GM19240 (cell line): ENCODE data around the gene PLK3.
"Not testable (repeated sequence)": the region's sequence is repeated elsewhere in the genome, so short reads cannot be mapped to it uniquely, and the experiment has no call there.

Experiments used
- DNase-seq: peaks from one replicate; pipeline ENCODE4 v3.0.0; 2011; ENCODE audit warnings: low spot score; ENCODE audit not compliant: insufficient read length

Gene PLK3

GRCh38 chr1:44799770-44800584, at the start of gene PLK3:
Gene PLK3, plus strand, starts transcription at chr1:44800377. Its CDS starts 87 bp downstream, at chr1:44800464.
- DNase-seq, result peak; percentile 98

DNA sequence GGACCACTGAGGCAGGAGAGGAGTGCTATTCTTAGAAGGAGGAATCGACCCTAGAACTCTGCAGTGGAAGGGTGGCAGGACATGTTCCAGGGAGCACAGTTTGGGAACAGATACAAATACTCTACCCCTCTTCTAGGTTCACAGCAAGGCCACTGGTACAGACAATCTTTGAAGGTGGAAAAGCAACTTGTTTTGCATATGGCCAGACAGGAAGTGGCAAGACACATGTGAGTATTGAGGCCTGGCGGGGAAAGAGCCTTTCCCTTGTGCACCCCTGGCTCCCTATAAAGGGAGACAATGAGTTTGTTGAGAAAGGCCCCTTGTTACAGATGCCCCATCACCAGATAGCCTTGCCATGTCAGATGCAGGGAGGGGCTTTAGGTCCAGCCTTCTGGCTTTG, 42.8 kb upstream of the PLK3 start:
- no peak for DNase-seq

GRCh38 chr1:44759077-44759476, 41.1 kb upstream of the PLK3 start:
- DNase-seq, result no peak

DNA sequence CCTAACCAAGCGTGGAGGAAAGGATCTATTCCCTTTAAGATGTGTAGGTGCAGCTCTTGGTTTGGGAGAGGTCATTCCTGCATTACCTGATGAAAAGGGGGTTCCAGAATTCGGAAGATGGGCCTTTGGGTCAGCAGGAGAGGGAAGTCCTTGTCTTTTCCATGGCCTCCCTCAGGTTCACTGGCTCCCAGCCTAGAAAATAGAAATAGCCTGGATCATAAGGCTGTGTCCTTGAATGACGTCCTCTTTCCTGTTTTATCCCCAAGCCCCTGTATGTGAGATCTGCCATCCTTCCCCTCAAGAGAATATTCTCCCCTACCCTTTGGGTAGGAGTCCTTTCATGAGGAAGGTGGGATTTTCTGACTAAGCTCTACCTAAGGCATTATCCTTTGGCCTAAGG, 39.3 kb upstream of the PLK3 start:
- no peak for DNase-seq

DNA sequence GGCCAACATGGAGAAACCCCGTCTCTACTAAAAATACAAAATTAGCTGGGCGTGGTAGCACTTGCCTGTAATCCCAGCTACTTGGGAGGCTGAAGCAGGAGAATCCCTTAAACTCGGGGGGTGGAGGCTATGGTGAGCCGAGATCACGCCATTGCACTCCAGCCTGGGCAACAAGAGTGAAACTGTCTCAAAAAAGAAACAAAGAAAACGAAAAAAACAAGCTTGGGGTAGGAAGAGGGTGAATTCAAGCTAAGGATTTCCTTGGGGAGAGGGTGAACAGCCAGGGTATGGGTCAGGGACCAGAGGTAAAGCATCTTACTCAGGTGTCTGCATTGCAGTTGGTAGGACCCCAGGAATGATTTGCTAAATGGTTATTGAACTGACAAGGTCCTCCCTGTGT, 33.8 kb upstream of the PLK3 start:
- not testable (repeated sequence) for DNase-seq

DNA sequence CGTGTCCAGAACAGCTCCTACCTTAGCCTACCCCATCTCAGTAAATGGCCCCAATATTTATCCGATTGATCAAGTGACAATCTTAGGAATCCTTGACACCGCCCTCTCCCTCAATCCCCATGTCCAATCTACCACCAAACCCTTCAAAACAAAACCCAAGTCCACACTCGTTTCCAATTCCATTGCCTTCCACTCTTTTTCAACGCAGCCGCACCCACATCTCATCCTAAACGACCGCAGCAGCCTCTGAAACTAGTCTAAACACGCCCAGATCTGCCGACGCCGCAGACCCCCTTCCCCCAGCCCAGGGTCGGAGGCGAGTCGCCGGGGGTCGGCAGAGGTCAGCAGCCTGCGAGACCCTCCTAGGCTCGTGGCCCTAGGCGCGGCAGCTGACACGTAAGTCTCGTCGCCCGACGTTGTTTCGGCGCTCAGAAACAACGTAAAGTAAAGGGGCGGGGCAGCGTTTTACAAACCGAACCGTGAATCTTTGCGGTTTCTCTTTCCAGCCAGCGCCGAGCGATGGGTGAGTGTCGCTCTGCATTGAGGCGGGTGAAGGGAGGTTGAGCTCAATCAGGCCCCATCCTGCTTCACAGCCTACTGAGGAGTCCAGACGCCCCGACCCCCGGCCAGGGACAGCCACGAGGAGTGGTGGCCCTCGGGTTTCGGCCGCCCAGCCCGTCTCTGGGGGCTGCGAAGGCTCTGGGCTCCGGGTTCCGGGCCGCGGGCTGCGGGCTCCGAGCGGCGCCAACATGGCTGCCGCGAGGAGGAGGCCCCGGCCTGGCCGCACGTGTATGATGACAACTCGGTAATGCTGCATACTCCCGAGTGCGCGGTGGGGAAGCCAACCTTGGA, 24.9 kb upstream of the PLK3 start, which contains the start of gene RPS8:
TSS of gene RPS8 (plus strand) at position 463 of the 852 bp plus-strand sequence. CDS start at position 520, 57 bp downstream.
- DNase-seq, result peak; percentile 61

DNA sequence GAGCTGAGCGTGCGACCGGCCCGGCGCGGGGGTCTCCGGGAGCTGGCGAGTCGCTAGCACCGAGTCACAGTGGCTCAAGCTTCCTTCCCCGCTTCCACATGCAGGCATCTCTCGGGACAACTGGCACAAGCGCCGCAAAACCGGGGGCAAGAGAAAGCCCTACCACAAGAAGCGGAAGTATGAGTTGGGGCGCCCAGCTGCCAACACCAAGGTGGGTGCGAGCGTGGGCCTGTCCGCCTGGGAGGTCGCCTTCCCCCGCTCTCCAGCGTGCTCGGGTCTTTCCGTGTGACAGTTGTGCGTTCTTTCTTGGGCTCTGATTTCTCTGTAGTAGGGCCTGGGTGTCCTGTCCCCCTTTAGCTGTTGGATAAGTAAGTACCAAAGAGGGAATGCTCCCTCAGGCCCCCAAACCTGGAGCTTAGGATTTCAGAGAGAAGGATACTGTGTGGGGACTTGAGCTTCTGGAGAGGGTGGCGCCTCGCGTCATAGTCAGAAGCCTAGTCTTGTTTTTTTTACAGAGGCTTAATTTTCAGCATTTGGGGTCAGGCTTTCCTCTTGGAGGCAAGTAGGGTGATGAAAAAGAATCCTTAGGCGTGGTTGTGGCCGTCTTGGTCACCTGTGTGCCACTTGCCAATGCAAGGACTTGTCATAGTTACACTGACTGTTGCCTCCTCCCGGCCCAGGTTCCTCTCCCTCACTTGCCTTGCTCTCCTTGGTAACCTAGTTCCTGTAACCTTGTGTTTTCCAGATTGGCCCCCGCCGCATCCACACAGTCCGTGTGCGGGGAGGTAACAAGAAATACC, 24.0 kb upstream of the PLK3 start:
- DNase-seq, result no peak

DNA sequence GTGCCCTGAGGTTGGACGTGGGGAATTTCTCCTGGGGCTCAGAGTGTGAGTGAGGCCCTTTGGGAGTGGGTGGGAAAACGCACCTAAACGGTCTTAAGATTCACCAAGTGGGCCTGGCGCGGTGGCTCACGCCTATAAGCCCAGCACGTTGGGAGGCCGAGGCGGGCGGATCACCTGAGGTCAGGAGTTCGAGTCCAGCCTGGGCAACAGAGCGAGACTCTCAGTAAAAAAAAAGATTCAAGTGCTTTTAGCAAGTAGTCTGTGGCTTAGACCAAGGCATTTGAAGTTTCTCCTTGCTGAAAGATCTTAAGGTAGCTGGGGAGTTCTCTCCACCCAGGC, 23.5 kb upstream of the PLK3 start:
- no peak for DNase-seq

GRCh38 chr1:44777547-44777946, 22.6 kb upstream of the PLK3 start:
- no peak for DNase-seq

- no peak for DNase-seq
Observed at GRCh38 chr1:44777969-44778635, 22.1 kb upstream of the PLK3 start.

- no peak for DNase-seq
Observed at GRCh38 chr1:44778705-44779576, 21.2 kb upstream of the PLK3 start.

GRCh38 chr1:44780583-44781121, 19.5 kb upstream of the PLK3 start:
- no peak for DNase-seq

DNA sequence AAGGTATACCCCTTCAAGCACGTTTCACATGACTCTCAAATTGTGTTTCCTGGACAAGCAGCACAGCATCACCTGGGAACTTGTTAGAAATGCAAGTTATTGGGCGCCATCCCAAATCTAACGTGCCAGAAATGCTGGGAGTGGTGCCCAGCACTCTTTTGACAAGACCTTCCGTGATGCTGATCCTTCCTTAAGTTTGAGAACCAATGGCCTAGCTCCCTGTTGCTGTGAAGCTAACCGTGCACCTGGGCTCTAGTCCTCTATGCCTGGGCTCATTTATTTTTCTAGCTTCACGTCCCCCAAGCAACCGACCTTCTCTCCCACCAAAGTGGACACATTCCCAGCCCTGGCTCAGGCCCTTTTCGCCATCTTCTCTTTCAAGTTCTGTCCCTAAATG, 16.5 kb upstream of the PLK3 start:
- no peak for DNase-seq

DNA sequence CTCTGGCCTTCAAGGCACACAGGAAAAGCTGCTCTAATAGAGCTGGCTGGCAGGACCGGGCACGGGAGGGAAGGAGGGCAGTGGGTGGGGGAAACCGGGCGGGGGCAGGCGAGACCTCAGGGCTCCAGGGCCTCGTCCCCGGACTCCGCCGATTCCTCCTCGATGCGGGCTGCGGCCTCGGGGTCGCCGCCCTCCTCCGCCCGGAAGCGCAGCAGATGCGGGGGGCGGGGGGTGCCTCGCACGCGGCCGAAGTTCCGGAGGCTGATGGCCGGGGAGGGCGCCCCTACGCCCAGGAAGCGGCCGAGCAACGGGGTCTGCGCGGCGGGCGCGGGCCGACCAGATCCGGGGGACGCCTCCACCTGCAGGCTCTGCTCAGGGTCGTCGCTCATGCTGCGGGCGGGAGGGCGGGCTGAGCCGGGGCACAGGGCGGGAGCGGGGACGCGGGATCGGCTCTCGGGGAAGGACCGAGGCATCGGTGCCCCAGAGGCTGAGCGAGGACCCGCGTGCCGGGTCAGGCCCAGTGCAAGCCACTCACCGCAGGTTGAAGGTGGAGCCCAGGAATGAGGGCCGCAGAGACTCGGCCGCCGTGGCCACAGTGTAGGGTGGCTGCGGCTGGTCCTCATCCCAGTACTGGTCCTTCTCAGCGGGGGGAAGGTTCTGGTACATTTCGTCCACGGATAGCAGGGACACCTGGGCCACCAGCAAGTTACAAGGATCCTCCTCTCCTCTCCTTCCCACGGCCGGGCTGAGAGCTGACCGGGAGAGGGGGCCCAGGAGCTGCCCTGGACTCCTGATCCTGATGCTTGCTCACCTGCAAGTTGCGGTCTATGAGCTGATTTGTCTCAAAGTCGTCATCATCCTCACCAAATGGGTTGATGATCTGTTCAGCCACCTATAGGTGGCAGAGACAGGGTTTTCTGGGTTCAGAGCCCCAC, 15.8 kb upstream of the PLK3 start:
- no peak for DNase-seq

GRCh38 chr1:44785029-44785380, 15.2 kb upstream of the PLK3 start:
- no peak for DNase-seq

GRCh38 chr1:44785501-44786137, 14.6 kb upstream of the PLK3 start:
- no peak for DNase-seq

GRCh38 chr1:44786138-44786840, 13.9 kb upstream of the PLK3 start:
- no peak for DNase-seq
